ENCODE measurements around the gene MACROH2A1.

Gene MACROH2A1

DNA sequence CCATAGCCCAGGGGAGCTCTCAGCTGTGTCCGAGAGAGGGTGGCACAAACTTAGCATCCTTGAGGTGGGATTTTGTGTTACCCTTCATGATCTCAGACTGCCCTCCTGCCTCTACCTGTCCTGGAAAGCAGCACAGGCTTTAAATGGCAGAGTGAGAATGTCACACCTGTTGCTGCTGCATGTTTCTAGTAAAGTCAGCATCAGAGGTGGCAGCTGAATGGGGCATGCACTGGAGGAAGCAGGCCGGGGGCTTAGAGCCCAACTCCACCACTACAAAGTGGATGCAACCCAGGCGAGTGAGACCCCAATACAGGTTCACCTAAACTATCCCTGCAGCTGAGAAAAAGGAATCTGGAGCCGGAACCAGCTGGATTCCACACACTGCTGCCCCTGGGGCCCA is 51.6 kb downstream of the MACROH2A1 start:
- Mint-ChIP-seq H3K4me1 (no peaks in the 10 kb centered on the region), H3K27me3 (ENCODE audit: low read depth) (no peaks in the 10 kb centered on the region), H3K36me3 (ENCODE audit: low read depth) (peaks cover 57% of the 10 kb centered on the region), H3K4me3 (no peak overlapping the region), H3K9me3 (no peaks in the 10 kb centered on the region), H3K27ac (no peak overlapping the region)
- TF ChIP-seq, protein P1, sequence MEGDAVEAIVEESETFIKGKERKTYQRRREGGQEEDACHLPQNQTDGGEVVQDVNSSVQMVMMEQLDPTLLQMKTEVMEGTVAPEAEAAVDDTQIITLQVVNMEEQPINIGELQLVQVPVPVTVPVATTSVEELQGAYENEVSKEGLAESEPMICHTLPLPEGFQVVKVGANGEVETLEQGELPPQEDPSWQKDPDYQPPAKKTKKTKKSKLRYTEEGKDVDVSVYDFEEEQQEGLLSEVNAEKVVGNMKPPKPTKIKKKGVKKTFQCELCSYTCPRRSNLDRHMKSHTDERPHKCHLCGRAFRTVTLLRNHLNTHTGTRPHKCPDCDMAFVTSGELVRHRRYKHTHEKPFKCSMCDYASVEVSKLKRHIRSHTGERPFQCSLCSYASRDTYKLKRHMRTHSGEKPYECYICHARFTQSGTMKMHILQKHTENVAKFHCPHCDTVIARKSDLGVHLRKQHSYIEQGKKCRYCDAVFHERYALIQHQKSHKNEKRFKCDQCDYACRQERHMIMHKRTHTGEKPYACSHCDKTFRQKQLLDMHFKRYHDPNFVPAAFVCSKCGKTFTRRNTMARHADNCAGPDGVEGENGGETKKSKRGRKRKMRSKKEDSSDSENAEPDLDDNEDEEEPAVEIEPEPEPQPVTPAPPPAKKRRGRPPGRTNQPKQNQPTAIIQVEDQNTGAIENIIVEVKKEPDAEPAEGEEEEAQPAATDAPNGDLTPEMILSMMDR (IDR thresholded peaks at IDR 0.05; ENCODE audit: unreplicated experiment in 3 of 3): no peak

DNA sequence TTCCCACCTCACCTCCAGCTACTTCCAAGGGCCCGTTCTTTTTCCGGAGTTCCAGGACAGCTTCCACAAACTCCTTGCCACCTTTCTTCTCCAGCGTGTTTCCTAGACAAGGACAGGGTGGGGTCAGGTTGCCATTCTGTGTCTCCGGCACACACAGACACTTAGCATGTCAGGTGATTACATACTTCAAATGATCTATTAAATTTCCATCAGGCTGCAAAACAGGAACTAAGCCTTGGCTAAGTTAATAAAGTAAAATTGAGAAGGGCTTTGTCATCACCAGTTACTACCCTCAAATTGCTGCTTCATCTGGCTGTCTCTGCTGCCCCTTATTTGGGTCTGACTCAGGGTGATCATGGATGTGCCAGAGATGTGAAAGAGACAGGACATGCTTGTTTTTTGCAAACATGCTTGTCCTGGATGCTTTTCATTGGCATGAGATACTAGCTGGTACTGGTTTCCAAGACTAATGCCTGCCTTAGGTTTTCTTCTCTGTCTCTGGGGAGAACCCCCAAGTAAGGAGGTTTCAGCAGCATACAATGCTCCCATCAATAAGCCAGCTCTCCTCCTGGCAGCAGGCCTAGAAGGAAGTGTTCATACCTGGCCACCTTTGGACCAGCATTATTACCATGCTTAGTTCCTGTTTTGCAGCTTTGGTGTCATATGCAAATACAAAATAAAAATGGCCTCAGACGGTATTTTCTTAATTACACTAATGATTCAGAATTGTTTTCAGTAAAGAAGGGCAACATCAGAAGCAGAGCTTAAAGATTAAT is 52.9 kb downstream of the MACROH2A1 start:
- TF ChIP-seq, protein P1 (IDR thresholded peaks at IDR 0.05; ENCODE audit: unreplicated experiment in 3 of 3): no peak
- H3K36me3 Mint-ChIP-seq (ENCODE audit: low read depth): peaks cover 58% of the 10 kb centered on the region
- H3K27ac Mint-ChIP-seq: no peak overlapping the region
- no peaks in the 10 kb centered on the region for H3K9me3 Mint-ChIP-seq
- H3K4me1 Mint-ChIP-seq: no peaks in the 10 kb centered on the region
- H3K4me3 Mint-ChIP-seq: no peak overlapping the region
- no peaks in the 10 kb centered on the region for H3K27me3 Mint-ChIP-seq (ENCODE audit: low read depth)

DNA sequence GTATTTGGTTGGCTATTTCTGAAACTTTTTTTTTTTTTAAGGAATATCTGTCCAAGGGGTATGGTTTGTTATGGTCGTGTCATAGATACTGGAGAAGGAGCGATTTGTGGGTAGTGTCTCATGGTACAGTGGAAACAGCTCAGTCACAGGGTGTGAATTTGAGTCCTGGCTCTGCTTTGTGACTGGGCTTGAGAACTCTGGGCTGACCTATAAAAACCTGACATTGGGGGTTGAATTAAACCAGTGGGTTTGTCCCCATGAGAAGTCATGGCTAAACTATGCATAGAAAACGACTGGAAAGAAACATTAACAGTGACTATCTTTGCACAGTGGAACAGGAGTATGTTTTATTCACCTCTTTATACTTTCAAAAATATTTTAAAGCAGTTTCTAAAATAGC is 54.7 kb downstream of the MACROH2A1 start:
- Mint-ChIP-seq H3K9me3 (no peaks in the 10 kb centered on the region), H3K4me3 (no peak overlapping the region), H3K27me3 (ENCODE audit: low read depth) (no peaks in the 10 kb centered on the region), H3K27ac (no peak overlapping the region), H3K36me3 (ENCODE audit: low read depth) (peaks cover 57% of the 10 kb centered on the region), H3K4me1 (no peaks in the 10 kb centered on the region)
- TF ChIP-seq, protein P1 (IDR thresholded peaks at IDR 0.05; ENCODE audit: unreplicated experiment in 3 of 3): no peak

DNA sequence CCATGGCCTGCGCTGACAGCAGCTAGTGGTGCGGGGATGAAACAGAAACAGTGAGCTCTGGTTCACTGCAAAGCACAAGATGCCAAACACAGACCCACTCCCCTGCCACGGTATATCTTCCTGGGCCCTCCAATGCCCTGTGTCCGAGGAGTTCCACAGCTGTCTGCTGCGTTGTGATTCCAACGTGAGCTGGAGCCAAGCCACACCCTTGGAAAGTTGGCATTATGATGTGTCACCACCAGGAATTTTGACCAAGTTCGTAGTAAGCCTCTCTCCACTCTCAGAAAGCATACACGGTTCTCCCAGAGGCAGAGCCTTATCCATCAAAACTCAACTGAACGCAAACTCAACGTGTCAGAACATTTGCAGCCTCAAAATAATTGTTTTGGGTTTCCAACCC is 55.6 kb downstream of the MACROH2A1 start:
- peaks cover 56% of the 10 kb centered on the region for H3K36me3 Mint-ChIP-seq (ENCODE audit: low read depth)
- H3K27me3 Mint-ChIP-seq (ENCODE audit: low read depth): no peaks in the 10 kb centered on the region
- H3K9me3 Mint-ChIP-seq: no peaks in the 10 kb centered on the region
- H3K4me1 Mint-ChIP-seq: no peaks in the 10 kb centered on the region
- no peak overlapping the region for H3K4me3 Mint-ChIP-seq
- TF ChIP-seq, protein P1 (IDR thresholded peaks at IDR 0.05; ENCODE audit: unreplicated experiment in 3 of 3): no peak
- H3K27ac Mint-ChIP-seq: no peak overlapping the region

DNA sequence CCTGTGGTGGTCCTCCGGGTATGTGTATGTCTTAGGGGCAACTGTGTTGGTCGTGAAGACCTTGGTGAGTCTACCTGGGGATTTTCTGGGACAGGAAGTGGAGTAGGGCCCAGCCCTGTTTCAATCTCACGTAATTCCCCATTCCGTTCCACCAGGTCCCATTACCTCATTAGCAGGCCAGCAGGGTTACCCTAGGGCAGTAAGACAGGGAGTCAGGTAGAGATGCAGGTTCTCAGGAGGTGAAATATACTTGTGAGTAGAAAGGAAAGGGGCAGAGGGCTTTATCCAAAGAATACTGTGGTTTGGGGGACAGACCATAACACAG is 56.5 kb downstream of the MACROH2A1 start:
- no peaks in the 10 kb centered on the region for H3K4me1 Mint-ChIP-seq
- no peak overlapping the region for H3K27ac Mint-ChIP-seq
- no peaks in the 10 kb centered on the region for H3K27me3 Mint-ChIP-seq (ENCODE audit: low read depth)
- H3K4me3 Mint-ChIP-seq: no peak overlapping the region
- H3K9me3 Mint-ChIP-seq: no peaks in the 10 kb centered on the region
- peaks cover 56% of the 10 kb centered on the region for H3K36me3 Mint-ChIP-seq (ENCODE audit: low read depth)
- TF ChIP-seq, protein P1 (IDR thresholded peaks at IDR 0.05; ENCODE audit: unreplicated experiment in 3 of 3): no peak
